GM18517 (cell line): Measurements from ENCODE around the gene SLC25A42.

Experiments used
- ATAC-seq: cut with Tn5 transposase; IDR thresholded peaks from one replicate; pipeline ENCODE4 v1.9.1; 2021; ENCODE audit warnings: mild to moderate bottlenecking, moderate library complexity; ENCODE audit not compliant: unreplicated experiment

Gene SLC25A42

DNA sequence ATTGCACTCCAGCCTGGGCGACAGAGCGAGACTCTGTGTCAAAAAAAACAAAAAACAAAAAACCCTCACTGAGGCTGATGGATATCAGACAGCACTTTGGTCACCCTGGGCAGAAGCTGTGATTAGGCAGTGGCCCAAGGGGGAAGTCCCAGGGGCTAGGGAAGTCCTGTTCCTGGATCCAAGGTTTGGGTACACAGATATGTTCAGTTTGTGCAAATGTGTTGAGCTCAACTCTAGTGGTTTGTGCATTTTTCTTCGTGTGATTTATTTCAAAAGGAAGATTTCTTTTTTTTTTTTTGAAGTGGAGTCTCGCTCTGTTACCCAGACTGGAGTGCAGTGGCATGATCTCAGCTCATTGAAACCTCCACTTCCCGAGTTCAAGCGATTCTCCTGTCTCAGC, 94.0 kb downstream of the SLC25A42 start:
- no peak for ATAC-seq

DNA sequence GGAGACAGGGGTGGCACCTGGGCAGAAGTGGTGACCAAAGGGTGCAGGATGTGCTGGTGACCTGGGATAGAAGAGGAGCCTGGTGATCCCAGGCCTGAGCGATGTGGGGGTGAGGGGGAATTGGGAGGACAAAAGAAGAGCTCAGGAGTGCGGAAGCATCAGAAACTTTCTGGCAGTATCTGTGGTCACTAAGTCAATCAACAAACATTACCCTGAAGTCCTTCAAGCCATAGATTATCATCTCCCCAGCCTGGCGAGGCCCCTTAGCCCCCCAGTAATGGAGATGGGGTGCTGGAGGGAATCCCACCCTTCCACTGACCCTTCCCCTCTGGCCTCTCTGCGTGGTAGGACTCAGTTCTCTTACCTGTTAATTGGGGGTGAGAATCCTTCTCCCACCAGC, 95.7 kb downstream of the SLC25A42 start:
- ATAC-seq: no peak

GRCh38 chr19:19160461-19161035, 96.8 kb downstream of the SLC25A42 start:
- no peak for ATAC-seq

DNA sequence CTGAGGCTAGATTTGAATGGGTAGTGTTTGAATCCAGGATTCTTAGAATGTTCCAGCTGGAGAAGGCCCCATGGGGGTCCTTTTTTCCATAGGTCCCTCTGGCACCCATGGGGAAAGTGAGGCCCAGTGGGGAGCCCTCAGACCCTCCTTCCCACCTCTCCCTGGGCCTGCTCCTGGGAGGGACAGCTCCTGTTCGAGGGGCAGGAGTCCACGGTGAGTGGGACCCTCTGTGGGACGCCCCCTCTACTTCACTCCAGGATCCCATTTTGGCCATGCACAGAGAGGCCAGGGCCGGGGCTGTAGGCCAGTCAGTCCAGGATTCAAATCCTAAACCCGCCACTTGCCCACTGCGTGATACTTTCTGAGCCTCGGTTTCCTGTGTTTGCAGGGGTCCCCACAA, 98.7 kb downstream of the SLC25A42 start:
- no peak for ATAC-seq
